NCI-H1417 (cell line): Measurements from ENCODE around the gene LMOD2.

Experiments used
- DNase-seq, 3 experiments: peaks; one replicate each; lab custom pipeline; 2025; lab: John Stamatoyannopoulos, UW

LMOD2 gene

DNA sequence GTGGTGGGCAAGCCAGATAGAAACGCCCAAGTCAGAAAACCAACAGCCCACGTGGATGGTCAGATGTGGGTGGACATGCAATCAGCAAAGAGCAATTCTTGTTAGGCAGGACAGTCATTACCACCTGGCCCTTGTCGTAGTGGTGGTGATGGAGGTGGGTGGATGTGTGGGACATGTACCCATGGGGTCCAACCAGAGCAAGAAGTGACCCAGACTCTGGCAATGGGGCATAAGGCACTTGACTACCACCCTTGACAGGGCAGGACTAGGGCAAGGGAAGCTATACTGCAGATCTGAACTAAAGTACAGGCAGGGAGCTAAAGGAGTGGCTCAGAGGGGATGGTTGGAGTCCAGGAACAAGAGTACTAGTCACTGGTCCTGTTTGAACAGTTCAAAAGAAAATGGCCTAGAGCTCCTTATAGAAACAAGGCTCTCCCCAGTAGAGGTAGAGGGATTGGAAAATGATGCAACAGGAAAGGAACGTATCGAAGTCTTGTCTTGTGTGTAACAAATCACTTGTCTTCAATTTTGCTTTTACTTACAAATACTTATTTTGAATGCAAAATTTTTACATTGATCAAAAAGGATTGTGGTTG lies 17.6 kb downstream of the LMOD2 start:
- DNase-seq = no peak

DNA sequence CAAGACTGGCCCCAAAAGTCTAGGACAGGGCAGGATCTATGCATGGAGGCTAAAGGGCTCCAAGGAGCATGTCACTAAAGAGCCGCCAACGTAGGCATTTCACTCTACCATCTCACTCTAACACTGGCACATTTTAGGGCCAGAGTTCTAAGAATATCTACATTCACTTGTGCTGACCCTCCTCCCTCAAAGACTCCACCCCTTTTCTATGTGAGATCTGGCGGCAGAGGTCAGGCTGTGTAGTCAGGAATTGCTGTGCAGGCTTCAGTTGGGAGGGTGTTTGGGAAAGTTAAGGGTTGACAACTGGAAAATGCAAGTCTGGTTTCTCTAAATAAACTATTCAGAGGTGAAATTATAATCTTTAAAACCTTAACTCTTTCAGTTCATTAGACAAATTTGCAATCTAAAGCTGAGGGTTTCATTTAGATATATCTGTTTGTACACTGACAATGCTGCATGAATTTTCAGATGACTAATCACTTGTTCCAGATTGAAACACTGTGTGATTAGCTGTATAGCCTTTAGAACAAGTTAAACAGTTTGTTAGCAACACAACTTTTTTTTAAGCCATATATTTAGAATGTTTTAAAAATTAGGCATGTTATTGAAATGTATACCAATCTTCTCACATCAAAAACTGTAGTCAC lies 18.2 kb downstream of the LMOD2 start:
- DNase-seq = no peak

DNA sequence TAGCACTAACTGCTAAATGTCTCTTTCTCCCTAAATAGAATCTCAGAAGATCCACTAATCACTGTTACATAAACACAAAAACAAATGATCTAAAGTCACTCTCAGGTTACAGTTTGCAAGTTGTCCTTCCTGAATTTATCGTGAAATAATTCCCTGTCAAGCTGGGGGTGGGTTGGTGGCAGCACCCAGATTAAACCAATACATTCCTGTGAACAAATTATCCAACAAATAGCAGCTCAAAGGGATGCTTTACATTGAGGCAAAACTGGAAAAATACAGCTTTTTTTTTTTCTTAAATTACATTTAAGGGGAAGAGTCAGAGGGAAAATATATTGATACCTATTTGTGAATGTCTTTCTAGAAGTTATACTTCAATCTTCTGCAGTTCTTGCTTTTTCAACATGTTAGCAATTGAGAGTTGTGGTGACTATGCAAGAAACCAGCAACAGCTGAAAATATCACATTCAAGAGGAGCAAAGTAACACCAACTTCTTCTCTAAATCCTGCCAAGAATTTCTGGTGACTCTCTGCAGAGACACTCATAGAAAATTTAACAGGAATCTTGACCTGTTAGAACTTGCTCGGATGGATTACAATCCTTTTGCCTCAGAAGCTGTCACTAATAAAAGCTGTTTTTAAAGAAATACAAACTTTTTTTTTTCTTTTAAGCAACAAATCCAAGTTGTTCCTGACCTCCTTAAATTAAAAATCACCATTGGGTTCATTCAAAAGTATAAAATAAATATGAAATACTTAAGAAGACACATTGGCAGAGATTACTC lies 18.9 kb downstream of the LMOD2 start:
- no peak for DNase-seq

DNA sequence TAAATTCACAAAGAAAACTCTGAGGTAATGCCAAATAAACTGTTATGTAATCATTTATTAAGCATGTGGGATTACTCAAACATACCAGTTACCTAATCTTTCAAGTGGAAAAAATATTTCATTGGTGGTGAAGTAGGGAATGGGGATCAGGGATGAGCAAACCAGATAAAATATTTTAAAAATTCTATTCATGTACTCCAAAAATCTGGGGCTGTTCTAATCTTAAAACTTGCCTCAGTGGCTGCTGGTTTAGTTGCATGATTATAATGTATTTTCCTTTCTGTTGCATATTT lies 19.5 kb downstream of the LMOD2 start:
- DNase-seq = no peak

DNA sequence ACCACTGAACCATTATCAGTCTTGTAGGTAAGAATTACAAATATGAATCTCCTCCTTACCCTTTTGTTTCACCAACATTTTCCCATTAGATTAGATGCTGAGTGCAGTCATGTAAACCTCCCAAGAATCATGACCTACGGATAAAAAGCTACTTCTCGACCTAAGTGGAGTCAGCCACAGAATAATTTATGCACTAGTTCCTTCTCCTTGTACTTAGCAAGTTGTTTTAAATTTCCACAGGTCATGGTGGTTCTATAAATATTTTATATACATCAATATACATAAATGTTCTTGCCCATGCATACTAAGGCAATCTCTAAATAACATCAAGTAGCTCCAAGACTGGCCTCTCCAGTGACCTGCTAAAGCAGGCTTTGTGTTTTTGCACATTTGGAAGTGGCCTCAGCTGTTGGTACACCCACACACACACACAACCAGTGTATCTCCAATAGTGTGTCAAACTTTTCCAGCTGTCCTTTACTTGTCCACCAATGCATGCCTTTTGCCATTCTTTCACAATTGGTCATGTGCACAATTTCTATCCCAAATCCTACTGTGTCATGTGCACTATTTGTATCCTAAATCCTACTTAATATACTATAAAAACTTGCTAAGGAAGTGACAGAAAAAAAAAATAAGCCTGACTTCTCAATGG lies 21.5 kb downstream of the LMOD2 start:
- no peak for DNase-seq

DNA sequence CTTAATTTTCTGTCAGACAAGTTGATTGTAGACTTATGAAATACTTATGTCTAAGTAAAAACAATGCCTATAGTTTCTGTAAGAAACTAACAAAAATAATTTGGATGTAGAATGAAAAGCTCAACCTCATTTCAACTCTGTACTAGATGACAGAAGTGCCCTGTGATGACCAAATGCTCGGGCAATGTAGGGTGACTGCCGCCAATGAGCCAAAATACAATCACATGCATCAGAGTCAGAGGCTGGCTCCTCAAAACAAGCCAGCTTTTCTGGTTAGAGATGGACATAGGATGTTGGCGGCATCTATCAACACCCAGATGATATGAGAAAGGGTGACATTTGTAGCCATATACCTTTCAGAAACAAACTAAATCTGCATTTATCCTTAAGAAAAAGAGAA lies 23.9 kb downstream of the LMOD2 start:
- no peak for DNase-seq

DNA sequence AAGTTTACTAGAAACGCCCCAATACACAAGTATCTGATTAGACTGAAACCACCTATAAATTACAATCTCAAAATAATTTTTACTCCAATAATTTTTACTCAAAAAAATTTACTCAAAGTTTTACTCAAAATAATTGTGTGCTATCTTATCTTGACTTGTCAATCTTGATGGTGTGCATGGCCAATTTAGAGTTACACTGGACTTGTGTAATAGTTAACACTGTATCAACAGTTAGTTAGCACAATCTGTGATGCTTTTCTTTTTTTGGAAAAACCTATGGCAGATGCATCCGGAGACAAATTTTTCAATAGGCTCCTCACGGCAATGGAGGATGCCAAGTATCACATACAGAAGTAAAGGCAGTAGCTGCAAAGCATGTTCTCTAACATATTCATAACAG lies 24.9 kb downstream of the LMOD2 start:
- no peak for DNase-seq

DNA sequence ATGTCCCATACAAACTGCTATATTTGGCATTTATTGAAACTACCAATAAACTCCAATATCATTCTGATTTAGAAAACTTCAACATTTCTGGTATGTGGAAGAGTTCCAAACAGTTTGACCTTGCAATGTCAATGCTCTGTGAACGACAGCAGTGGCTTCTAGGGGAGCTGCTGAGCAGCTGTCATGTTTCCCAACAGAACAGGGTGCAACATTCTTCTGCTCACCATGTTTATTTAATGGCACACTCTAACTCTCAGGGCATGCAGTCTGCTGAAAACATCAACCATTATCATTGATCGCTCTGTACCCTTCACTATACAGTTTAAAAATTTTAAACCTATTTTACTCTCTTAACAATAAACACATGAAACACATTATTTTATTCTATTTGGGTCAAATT lies 25.9 kb downstream of the LMOD2 start:
- DNase-seq = no peak

DNA sequence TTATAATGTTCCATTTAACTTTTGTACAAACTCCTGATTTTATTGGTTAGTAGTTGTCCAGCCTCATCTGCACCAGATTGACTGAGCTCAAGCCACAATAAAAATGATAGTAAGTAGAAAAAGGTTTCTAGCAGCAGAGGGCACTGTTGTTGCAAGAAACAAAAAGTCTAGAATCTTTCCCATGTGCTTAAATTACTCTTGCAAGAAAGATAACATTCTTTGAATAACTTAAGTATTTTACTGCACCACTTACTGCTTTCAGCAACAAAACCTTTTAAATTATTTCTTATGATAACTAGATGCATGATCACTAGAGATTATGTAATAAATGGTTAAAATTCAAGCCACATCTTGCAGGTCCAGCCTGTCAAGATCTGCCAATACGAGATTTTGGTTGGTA lies 27.0 kb downstream of the LMOD2 start:
- DNase-seq = peak; percentile 26 to 71 (median 49)

DNA sequence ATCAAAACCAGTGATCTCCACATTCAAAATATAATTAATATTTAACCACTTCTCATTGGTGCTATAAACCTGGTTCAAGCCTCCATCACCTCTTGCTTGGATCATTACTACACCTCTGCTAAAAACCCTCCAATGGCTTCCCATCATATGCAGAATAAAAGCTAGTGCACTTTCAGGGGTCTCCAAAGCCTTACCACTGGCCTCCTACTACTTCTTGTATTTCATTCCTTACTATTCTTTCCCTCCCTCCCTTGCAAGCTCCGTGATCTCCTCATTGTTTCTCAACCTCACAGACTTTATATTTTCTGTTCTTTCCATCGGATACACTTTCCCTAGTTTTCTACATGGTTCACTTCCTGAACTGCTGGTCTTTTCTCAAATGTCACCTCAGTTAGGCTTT lies 31.5 kb downstream of the LMOD2 start:
- DNase-seq = no peak

DNA sequence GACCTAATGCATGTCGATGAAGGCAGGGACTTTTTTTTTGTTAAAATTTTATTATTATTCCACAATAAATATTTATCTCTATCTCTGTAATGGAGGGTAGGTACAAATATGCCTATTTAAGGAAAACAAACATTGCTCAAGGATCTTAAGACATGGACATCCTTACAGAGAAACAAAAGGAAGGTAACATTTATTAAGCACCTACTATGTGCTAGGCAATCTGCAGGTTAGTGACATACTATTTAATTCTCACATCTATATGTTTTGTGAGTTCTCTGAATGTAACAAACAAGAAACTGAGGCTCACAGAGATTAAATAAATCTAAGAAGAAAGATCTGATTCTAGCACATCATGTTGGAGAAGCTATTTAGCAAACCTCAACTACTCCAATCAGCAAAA lies 32.1 kb downstream of the LMOD2 start:
- no peak for DNase-seq

DNA sequence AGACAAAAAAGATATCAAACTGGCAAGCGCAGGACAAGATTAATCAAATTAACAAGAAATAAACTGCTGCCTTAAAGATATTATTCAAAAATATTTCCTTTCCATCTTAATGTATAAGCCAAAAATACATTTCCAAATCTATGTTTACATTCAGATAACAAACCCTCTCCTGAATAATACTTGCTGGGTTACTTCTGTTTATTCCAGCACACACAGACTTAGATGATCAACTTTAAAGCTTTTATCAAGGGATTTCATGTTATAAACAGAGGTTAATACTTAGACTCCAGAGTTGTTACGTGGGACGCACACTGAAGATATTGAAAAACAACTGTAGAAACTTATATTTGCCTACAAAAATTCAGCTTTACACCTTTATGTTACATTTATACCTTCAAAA lies 33.6 kb downstream of the LMOD2 start:
- no peak for DNase-seq

DNA sequence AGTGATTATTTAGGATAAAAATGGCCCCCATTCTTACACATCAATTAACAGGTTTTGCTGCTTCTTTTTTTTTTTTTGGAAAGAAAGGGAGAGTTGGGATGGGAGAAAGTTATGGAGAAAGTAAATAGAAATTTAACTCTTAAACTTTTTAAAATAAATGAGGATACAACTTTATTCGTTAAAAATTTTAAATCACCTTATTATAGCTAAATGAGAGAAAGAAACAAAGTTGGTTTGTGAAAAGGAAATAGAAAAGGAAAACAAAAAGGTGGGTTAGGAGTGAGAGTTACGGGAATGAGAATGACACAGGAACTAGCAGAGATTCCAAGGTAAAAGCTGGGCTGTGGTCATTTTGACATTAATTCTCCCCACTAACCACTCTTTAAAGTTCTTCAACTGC lies 34.9 kb downstream of the LMOD2 start:
- DNase-seq = peak in 1 of 3 experiments; percentile 30

DNA sequence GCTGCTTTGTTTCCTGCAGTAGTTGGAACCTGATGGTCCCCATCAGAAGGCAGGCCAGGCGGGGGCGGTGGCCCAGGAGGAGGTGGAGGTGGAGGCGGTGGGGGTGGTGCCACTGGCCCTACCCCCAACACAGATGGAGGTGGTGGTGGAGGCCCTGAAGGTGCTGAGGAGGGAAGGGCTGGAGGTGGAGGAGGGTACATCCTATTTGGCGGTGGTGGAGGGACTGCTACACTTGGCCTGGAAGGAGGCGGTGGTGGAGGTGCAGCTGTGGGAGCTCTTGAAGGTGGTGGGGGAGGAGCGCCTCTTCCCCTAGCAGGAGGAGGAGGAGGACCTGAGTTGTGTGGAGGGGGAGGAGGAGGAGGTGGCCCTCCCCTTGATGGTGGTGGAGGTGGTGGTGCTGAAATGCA lies 36.8 kb downstream of the LMOD2 start:
- no peak for DNase-seq

DNA sequence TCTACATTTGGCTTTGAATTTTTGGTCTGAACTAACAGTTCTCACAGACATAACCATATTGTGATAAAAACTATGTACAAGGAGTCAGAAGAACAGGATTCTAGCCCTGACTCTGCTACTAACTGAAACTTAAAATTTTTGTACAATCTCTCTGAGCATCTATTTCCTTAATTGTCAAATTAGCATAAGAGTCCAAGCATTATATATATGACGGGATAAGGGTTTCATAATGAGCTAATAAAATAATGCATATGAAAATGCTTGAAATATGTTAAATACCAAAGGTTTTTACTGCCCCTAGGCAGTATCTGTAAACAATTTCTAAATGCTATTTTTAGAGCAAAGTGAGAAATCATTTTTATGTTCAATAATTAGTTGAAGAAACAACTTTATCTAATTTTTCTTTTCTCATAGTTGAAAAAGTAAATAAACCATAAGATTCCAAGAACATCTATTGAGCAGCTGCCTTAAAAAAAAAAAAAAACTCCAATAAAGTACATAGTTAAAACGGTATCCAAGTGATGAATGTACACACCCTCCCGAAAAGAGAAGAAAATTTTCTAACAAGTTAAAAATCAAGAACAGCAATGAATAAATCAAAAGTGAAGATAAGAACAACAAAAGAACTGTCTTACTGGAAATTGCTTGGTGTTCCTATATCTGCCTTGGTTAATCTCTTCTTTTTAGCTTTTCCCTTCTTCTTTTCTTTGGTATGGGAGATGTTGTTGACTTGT lies 40.4 kb downstream of the LMOD2 start:
- DNase-seq = no peak

DNA sequence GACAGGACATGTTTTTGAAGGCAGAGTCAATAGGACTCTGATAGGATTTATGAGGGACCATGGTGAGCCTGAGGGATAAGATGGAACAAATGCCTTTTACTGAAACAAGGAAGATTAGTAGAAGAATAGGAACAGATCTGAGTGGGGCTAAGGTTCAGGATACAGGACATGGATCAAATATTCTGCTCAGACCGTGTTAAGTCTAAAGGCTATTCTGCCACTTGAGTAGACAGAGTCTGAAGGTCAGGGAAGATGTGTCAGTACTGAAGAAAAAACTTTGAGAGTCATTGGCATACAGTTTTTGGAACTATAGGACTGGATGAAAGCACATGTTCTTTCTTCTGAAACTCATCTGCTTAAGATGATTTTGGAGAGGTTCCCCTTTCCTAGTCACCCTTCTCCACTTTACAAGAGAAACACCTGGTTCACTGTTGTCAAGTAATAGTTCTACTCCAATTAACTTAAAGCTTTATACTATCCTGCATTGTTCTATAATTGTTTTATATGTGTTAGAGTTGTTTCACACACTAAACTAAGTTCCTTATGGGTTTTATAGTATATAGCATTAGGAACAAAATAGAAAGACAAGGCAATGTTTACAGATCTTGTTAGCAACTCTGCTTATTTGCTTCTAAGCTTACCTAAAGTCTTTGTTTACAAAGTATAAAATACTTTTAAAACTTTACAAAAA lies 49.7 kb downstream of the LMOD2 start:
- DNase-seq = no peak

DNA sequence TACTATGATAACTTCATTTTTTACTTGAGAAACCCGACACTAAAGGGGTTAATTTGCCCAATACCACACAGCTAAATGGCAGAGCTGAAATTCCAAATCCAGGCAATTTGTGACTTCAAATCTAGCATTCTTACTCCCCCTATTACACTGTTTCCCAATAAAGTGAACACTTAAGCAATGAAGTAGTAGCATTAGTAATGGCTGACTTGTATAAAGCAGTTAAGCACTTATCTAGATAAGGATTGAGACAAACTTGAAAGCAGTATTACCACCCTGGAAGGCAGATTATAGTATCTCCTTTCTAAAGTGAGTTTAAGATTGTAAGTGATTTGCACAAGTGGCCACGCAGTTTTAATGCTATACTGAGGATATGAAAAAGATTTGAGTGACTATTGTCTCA lies 53.9 kb downstream of the LMOD2 start:
- DNase-seq = no peak

DNA sequence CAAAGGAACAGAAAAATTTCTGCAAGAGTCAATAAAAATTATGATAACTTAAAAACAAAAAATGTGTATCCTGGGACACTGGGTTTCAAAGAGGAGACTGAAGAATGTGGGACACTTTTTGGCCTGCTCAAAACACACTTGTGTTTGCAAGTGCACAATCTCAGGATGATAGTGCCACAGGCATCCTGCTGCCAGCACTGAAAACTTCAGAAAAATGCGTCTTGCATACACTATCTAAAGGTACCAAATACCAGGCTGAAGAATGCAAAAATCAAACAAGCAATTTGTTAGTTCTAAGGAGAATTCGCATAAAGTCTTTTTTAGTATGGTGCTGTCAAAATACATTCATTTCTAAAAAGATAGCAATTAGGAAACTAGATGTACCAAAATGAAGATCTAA lies 55.0 kb downstream of the LMOD2 start:
- no peak for DNase-seq

DNA sequence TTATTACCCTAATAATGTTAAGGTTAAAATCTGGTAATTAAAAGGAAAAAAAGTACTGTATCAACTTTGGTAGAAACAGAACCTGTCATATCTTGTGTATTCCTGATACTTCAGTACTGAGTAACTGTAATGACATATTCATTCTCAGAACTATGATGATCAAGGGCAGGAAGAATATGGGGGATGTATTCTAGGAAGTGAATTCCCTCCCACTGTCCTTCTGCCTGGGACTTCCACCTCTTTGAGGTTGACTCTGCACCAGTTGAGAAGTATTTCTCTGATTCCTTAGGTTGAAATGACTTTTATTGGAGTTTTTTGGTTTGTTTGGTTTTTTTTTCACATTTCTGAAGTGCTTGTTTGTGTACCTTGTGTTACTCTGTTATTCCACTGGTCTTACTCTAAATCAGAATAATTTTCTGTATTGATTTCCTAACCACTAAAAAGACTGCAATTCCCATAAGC lies 56.2 kb downstream of the LMOD2 start:
- DNase-seq = no peak

DNA sequence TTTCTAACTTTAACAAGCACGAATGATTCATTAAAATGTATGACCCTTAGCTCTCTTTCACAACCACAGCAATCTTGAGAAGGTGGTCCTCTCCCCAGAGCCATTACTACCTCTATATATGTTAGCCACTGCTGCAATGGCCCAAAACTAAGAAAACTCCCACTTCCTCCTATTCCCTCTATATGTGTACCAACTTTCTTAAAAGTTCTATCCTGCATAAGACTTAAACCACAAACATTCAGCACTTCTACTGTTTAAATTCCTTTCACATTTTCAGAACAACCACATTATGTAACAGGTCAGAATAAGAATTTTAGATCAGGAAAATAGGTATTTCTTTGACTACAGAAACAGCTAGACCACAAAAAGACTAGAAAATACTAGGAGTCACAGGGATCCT lies 57.0 kb downstream of the LMOD2 start:
- DNase-seq = no peak
